GM23338 (cell line): ENCODE measurements around the gene NUTM2E. TPM values are rescaled to one million over a fixed set of nuclear protein-coding genes. Genes with fewer than 3 reads are reported as not detected.
"Not testable (repeated sequence)": the region's sequence is repeated elsewhere in the genome, so short reads cannot be mapped to it uniquely, and the experiment has no call there.

Experiments used
- ATAC-seq: fragments of 200-7000 bp; cut with Tn5 transposase; 3 replicates; pipeline ENCODE4 v1.9.1; 2020
- DNase-seq: peaks from one replicate; pipeline ENCODE4 v3.0.0-alpha.2; 2015; ENCODE audit warnings: low spot score
- H2AFZ ChIP-seq: fragments of 200-600 bp; sonication (generic); 2 replicates; pipeline ENCODE4 v1.8.0; 2016; ENCODE audit warnings: antibody characterized with exemption, mild to moderate bottlenecking, moderate library complexity
- H3F3A ChIP-seq: fragments of 200-600 bp; sonication (generic); replicated peaks from 2 replicates; pipeline ENCODE4 v1.8.0; 2017; ENCODE audit warnings: antibody characterized with exemption, mixed run types, low read depth
- H3K27ac ChIP-seq: fragments of 200-600 bp; sonication (generic); 2 replicates; pipeline ENCODE4 v1.6.1; 2016; ENCODE audit warnings: low read depth
- H3K27me3 ChIP-seq: fragments of 200-600 bp; sonication (generic); 2 replicates; pipeline ENCODE4 v1.8.0; 2016; ENCODE audit warnings: mild to moderate bottlenecking, mixed run types, moderate library complexity; ENCODE audit not compliant: insufficient read depth
- H3K36me3 ChIP-seq: fragments of 200-600 bp; sonication (generic); 2 replicates; pipeline ENCODE4 v1.8.0; 2016; ENCODE audit warnings: mild to moderate bottlenecking; ENCODE audit not compliant: insufficient read depth
- H3K4me1 ChIP-seq: fragments of 200-600 bp; sonication (generic); 2 replicates; pipeline ENCODE4 v1.8.0; 2016; ENCODE audit warnings: mild to moderate bottlenecking, moderate library complexity; ENCODE audit not compliant: insufficient read depth
- H3K4me2 ChIP-seq: fragments of 200-600 bp; sonication (generic); 2 replicates; pipeline ENCODE4 v1.7.1; 2017; ENCODE audit warnings: mixed run types
- H3K4me3 ChIP-seq: fragments of 200-600 bp; sonication (generic); 2 replicates; pipeline ENCODE4 v1.6.1; 2016; ENCODE audit warnings: mixed run types
- H3K79me2 ChIP-seq: fragments of 200-600 bp; sonication (generic); replicated peaks from 2 replicates; pipeline ENCODE4 v1.8.0; 2017; ENCODE audit warnings: mild to moderate bottlenecking; ENCODE audit not compliant: insufficient read depth
- H3K9me2 ChIP-seq: fragments of 200-600 bp; sonication (generic); 2 replicates; pipeline ENCODE4 v1.8.0; 2017; ENCODE audit not compliant: insufficient read depth
- H4K20me1 ChIP-seq: fragments of 200-600 bp; sonication (generic); replicated peaks from 2 replicates; pipeline ENCODE4 v1.8.0; 2017; ENCODE audit warnings: mild to moderate bottlenecking; ENCODE audit not compliant: insufficient read depth
- H3K27ac Mint-ChIP-seq: 2 replicates; pipeline ENCODE4 v1.8.0; 2020; ENCODE audit warnings: inconsistent platforms, mild to moderate bottlenecking, moderate library complexity, mixed read lengths
- H3K27me3 Mint-ChIP-seq: 3 replicates; pipeline ENCODE4 v1.8.0; 2022; ENCODE audit warnings: low read depth, mild to moderate bottlenecking, moderate library complexity, mixed read lengths, inconsistent platforms; ENCODE audit not compliant: insufficient read depth, poor library complexity
- H3K36me3 Mint-ChIP-seq: 3 replicates; pipeline ENCODE4 v1.8.0; 2021; ENCODE audit warnings: low read depth, mild to moderate bottlenecking, inconsistent platforms, moderate library complexity, mixed read lengths
- H3K4me1 Mint-ChIP-seq: 3 replicates; pipeline ENCODE4 v1.8.0; 2020; ENCODE audit warnings: mild to moderate bottlenecking, inconsistent platforms, mixed read lengths
- H3K4me3 Mint-ChIP-seq: 3 replicates; pipeline ENCODE4 v1.8.0; 2021; ENCODE audit warnings: moderate library complexity, mild to moderate bottlenecking, inconsistent platforms, mixed read lengths
- H3K9me3 Mint-ChIP-seq: 3 replicates; pipeline ENCODE4 v1.8.0; 2020; ENCODE audit warnings: moderate library complexity, mild to moderate bottlenecking, inconsistent platforms, mixed read lengths
- long read RNA-seq: library from polyadenylated mRNA; unstranded; transcript quantifications from one replicate; pipeline ENCODE4 v2.0.0, GENCODE V29; 2020; ENCODE audit not compliant: unreplicated experiment
- polyA plus RNA-seq: library from polyadenylated mRNA; unstranded; fragments of >200 nt; fragmentation: Nextera tagmentation; extraction: Ambion mirVana; gene quantifications from 2 replicates; pipeline ENCODE4 v1.2.1, GENCODE V29; 2016
- total RNA-seq: library from RNA; depleted of rRNA; stranded (reverse); fragments of >200 nt; shearing (Covaris generic); gene quantifications from 2 replicates; pipeline ENCODE4 v1.2.3, GENCODE V29; 2014; rRNA removed
- TF ChIP-seq, protein P1 (sequence below): IDR thresholded peaks from 2 replicates; pipeline ENCODE4 v1.6.1; 2016; ENCODE audit warnings: antibody characterized with exemption
- TF ChIP-seq, protein P2 (sequence below), 2 experiments: fragments of 200-600 bp in 1 of 2; sonication (generic) in 1 of 2; conservative IDR thresholded peaks; 2 replicates each; pipeline versions ENCODE4 v1.5.1 to v1.6.1; 2016 to 2017; ENCODE audit warnings: antibody characterized with exemption in 2 of 2, low read depth in 2 of 2, mild to moderate bottlenecking in 2 of 2, moderate library complexity in 1 of 2

NUTM2E gene, protein sequence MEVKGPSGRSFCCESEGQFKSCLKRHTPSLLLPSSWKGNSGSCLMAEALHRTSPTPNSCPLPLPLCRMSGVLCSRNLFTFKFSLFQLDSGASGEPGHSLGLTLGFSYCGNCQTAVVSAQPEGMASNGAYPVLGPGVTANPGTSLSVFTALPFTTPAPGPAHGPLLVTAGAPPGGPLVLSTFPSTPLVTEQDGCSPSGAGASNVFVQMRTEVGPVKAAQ (N-terminal part only)
- total RNA-seq, result 0.12 TPM in 1 of 2 replicates, not detected in the other
- 0.18 TPM in 1 of 2 replicates, not detected in the other for polyA plus RNA-seq
- long read RNA-seq, result 0 reads

DNA sequence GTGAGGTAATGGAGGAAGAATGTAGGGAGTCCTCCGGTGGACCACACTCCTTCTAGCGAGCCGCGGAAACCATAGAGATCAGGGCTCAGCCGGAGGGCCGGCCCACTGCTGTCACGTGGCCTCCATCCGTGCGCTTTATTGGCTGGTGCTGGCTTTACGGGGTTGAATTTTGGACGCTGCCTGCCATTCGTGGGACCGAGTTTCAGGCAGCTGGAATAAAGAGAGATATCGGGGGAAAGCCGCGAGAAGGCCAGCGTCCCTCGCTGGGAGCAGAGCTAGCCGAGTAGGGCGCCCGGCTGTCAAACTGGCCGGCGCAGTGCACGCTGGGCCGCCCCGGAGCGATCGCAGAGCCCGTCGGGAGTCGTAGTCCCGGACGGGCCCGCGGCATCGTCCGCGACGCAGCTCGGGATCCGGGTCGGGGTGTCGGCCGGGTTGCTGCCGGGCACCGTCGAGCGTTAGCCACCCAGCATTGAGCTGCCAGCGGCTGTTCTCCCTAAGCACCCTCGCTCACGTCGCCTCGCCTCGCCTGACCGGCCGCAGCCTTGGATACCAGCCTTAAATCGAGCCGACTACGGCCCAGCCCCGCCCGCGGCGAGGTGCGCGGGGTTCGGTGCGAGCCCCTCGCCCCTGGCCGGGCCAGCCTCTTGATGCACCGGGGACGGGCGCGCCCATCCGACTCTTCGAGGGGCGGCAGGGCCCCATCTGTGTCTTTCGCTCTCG is at the start of gene NUTM2E:
TSS of gene NUTM2E (plus strand) at position 244 of the 720 bp plus-strand sequence. CDS start 15,002 bp downstream, outside the sequence.
- H3K4me3 Mint-ChIP-seq, result peak within 1 kb of the TSS; percentile 88
- ATAC-seq (peak; percentile 91), DNase-seq (peak; percentile 63)
- not testable (repeated sequence) for H3K9me3 Mint-ChIP-seq, H3K9me2 ChIP-seq, H3K36me3 Mint-ChIP-seq, H3F3A ChIP-seq, H3K4me1 Mint-ChIP-seq, H3K27ac Mint-ChIP-seq, H3K27me3 ChIP-seq, H4K20me1 ChIP-seq, H3K36me3 ChIP-seq, H2AFZ ChIP-seq, H3K27me3 Mint-ChIP-seq, H3K4me1 ChIP-seq
- peak within 1 kb of the TSS; percentile 74 for H3K4me2 ChIP-seq
- H3K4me3 ChIP-seq, result peak within 1 kb of the TSS; percentile 60
- H3K79me2 ChIP-seq, result peaks cover 43% of the 10 kb centered on the region
- H3K27ac ChIP-seq, result peak within 1 kb of the TSS; percentile 69
- TF ChIP-seq, protein P1, sequence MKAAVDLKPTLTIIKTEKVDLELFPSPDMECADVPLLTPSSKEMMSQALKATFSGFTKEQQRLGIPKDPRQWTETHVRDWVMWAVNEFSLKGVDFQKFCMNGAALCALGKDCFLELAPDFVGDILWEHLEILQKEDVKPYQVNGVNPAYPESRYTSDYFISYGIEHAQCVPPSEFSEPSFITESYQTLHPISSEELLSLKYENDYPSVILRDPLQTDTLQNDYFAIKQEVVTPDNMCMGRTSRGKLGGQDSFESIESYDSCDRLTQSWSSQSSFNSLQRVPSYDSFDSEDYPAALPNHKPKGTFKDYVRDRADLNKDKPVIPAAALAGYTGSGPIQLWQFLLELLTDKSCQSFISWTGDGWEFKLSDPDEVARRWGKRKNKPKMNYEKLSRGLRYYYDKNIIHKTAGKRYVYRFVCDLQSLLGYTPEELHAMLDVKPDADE, result peak; percentile 48; the same call in 1 of the 2 replicates

DNA sequence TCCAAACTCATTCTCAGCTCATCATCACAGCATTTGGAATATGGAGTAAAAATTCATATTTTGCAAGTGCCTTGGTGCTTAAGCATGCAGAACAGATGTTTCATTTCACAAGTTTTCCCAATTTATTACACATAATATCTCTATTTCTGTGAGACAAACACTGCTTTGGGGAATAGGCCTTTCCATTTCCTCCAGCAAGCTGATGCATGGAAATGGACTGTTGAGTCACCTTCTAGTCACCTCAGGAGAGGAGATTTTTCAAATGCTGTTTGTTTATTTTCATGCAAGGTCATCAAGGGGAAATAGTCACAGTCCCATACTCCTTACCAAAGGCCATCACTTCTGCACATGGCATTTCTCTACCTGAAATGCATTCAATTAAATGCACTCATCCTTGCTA is 48.5 kb upstream of the NUTM2E start:
- H3K27me3 ChIP-seq, H3K36me3 Mint-ChIP-seq, H3K4me3 ChIP-seq, H3K9me2 ChIP-seq, H3K36me3 ChIP-seq, H3K4me1 ChIP-seq, DNase-seq, H3K79me2 ChIP-seq, H3K27me3 Mint-ChIP-seq, H3K9me3 Mint-ChIP-seq, H3K4me3 Mint-ChIP-seq, H2AFZ ChIP-seq, H4K20me1 ChIP-seq, H3F3A ChIP-seq, H3K27ac ChIP-seq, H3K4me1 Mint-ChIP-seq, H3K4me2 ChIP-seq, ATAC-seq, H3K27ac Mint-ChIP-seq: not testable (repeated sequence)

DNA sequence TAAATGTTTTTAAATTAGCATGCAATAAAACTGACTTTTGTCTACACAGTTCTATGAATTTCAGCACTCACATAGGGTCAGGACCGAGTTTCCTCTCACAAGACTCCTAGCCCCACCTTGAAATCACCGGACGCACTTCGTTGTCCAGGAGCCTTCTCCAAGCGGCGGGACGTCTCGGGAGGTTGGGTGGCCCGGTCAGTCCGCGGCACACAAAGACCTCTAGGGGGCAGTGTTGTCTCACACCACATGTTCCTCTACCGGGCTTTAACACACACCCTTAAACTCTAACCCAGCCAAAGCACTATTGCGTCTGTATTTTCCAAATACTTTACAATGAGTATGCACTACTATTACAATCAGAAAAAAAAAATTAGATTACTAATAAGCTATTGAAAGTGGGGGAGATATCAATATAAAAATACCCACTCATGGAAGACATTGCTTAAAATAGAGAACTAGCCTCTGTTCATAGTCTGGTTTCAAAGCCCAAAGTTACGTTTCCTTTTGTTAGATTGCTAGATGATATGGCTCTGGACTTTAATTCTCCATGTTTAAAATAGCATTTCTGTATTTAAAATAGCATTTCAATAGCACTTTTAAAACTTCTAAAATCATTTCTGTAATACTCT is 47.1 kb upstream of the NUTM2E start:
- H3K9me2 ChIP-seq, H3K4me2 ChIP-seq, H2AFZ ChIP-seq, H3K36me3 ChIP-seq, H3K9me3 Mint-ChIP-seq, H3K79me2 ChIP-seq, H3K4me3 ChIP-seq, H3F3A ChIP-seq, H3K4me3 Mint-ChIP-seq, H4K20me1 ChIP-seq, H3K4me1 Mint-ChIP-seq, H3K4me1 ChIP-seq, H3K27ac Mint-ChIP-seq, H3K27ac ChIP-seq, H3K27me3 ChIP-seq, H3K27me3 Mint-ChIP-seq, H3K36me3 Mint-ChIP-seq: not testable (repeated sequence)
- ATAC-seq (peak; percentile 100), DNase-seq (peak; percentile 88)
- TF ChIP-seq, protein P2, sequence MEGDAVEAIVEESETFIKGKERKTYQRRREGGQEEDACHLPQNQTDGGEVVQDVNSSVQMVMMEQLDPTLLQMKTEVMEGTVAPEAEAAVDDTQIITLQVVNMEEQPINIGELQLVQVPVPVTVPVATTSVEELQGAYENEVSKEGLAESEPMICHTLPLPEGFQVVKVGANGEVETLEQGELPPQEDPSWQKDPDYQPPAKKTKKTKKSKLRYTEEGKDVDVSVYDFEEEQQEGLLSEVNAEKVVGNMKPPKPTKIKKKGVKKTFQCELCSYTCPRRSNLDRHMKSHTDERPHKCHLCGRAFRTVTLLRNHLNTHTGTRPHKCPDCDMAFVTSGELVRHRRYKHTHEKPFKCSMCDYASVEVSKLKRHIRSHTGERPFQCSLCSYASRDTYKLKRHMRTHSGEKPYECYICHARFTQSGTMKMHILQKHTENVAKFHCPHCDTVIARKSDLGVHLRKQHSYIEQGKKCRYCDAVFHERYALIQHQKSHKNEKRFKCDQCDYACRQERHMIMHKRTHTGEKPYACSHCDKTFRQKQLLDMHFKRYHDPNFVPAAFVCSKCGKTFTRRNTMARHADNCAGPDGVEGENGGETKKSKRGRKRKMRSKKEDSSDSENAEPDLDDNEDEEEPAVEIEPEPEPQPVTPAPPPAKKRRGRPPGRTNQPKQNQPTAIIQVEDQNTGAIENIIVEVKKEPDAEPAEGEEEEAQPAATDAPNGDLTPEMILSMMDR (conservative IDR thresholded peaks at IDR 0.05; ENCODE audit: low read depth in 2 of 2), result peak; percentile 52 to 64

DNA sequence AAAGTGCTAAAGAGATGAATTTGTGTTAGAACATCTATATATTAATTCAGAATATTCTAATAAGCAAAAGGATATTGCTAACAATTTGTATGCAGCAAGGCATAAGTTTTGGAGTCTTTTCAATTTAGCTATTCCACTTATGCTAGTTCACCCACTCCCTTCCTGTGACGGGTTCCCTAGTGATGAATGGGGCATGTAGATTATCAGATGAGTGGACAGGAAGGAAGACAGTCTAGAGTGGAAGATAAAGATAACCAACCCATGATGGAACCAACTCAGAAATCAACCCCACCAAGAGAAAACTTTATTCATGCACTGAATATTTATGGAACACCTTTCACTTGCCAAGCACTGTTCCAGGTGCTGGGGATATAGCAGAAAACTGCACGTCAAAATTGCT is 46.5 kb upstream of the NUTM2E start:
- not testable (repeated sequence) for H3K36me3 ChIP-seq, H3K9me2 ChIP-seq, H3K79me2 ChIP-seq, H3K9me3 Mint-ChIP-seq, H3K27ac ChIP-seq, H3K4me1 Mint-ChIP-seq, DNase-seq, H3K36me3 Mint-ChIP-seq, H3K4me3 Mint-ChIP-seq, H3F3A ChIP-seq, H2AFZ ChIP-seq, H3K4me2 ChIP-seq, H3K4me1 ChIP-seq, H3K27me3 Mint-ChIP-seq, H4K20me1 ChIP-seq, ATAC-seq, H3K4me3 ChIP-seq, H3K27me3 ChIP-seq, H3K27ac Mint-ChIP-seq

DNA sequence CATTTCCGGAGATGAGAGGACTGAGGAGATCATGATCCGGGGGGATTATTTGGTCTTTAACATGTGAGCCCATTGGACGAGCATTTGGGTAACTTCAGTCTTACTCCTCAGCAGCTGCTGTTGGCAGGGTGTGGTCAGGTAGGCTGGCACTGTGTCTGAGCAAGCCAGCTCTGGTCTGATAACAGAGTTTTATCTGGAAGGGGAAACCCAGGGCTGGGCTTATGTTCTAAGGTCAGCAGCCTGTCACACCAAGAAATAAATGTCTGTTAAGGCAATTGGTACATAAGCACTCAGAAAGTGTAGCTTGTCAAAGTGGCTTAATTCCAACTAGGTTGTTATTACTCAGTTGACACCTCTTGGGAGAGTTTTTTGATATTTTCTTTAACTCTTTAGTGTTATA is 45.0 kb upstream of the NUTM2E start:
- not testable (repeated sequence) for H4K20me1 ChIP-seq, H3K9me3 Mint-ChIP-seq, H3K36me3 Mint-ChIP-seq, H3F3A ChIP-seq, ATAC-seq, H3K4me3 ChIP-seq, H3K27me3 Mint-ChIP-seq, H2AFZ ChIP-seq, H3K4me1 ChIP-seq, H3K27ac Mint-ChIP-seq, H3K36me3 ChIP-seq, H3K4me3 Mint-ChIP-seq, H3K4me2 ChIP-seq, H3K79me2 ChIP-seq, DNase-seq, H3K4me1 Mint-ChIP-seq, H3K27me3 ChIP-seq, H3K27ac ChIP-seq, H3K9me2 ChIP-seq
